ENCODE measurements around the gene ICAM5.

GRCh38 chr19:10289836-10290356, at the start of gene ICAM5:
- TF ChIP-seq TAF1 (IDR thresholded peaks at IDR 0.05; ENCODE audit: borderline replicate concordance, low read depth, low read length) (no peak), POLR2A (IDR thresholded peaks at IDR 0.05; ENCODE audit: low read depth, low read length) (no peak)
